SW480 (cell line): ENCODE results near the gene ITCH.
"Not testable (repeated sequence)": the region's sequence is repeated elsewhere in the genome, so short reads cannot be mapped to it uniquely, and the experiment has no call there.

Experiments
- DNase-seq: peaks from one replicate; pipeline ENCODE4 v3.0.0-alpha.2; 2016; ENCODE audit warnings: low spot score

ITCH gene

GRCh38 chr20:34344238-34344637 lies 18.8 kb upstream of the ITCH start:
- DNase-seq: no peak

- no peak for DNase-seq
Observed at GRCh38 chr20:34345402-34345736, 17.7 kb upstream of the ITCH start.

DNA sequence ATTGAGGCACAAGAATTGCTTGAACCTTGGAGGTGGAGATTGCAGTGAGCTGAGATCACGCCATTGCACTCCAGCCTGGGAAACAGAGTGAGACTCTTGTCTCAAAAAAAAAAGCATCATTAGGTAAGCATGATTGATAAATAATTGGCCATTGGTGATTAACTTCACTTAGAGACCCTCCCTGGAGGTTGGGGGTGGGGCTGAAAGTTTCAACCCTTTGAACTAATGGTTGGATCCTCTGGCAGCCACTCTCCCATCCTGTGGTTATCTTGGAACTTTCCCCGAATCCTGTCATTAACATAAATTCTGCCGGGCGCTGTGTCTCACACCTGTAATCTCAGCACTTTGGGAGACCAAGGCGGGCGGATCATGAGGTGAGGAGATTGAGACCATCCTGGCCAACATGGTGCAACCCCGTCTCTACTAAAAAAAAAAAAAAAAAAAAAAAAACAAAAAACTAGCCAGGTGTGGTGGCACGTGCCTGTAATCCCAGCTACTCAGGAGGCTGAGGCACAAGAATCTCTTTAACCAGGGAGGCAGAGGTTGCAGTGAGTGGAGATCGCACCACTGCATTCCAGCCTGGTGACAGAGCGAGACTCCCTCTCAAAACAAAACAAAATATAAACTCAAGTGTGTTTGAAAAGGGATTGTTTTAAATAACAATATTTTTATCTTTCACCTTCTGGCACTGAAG lies 17.1 kb upstream of the ITCH start:
- DNase-seq: not testable (repeated sequence)

DNA sequence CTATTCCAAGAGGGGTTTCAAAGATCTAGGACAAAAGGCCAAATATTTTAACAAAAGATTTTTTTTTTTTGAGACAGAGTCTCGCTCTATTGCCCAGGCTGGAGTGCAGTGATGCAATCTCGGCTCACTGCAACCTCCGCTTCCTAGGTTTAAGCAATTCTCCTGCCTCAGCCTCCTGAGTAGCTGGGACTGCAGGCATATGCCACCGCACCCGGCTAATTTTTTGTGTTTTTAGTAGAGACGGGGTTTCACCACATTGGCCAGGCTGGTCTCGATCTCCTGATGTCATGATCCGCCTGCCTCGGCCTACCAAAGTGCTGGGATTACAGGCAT lies 16.6 kb upstream of the ITCH start:
- not testable (repeated sequence) for DNase-seq

- no peak for DNase-seq
Observed at GRCh38 chr20:34347571-34347970, 15.5 kb upstream of the ITCH start.

GRCh38 chr20:34350095-34350494 lies 13.0 kb upstream of the ITCH start:
- no peak for DNase-seq

GRCh38 chr20:34353467-34353866 lies 9.6 kb upstream of the ITCH start:
- DNase-seq: not testable (repeated sequence)

- DNase-seq: no peak
Observed at GRCh38 chr20:34355427-34355826, 7.6 kb upstream of the ITCH start.

- not testable (repeated sequence) for DNase-seq
Observed at GRCh38 chr20:34359729-34360128, 3.3 kb upstream of the ITCH start.

DNA sequence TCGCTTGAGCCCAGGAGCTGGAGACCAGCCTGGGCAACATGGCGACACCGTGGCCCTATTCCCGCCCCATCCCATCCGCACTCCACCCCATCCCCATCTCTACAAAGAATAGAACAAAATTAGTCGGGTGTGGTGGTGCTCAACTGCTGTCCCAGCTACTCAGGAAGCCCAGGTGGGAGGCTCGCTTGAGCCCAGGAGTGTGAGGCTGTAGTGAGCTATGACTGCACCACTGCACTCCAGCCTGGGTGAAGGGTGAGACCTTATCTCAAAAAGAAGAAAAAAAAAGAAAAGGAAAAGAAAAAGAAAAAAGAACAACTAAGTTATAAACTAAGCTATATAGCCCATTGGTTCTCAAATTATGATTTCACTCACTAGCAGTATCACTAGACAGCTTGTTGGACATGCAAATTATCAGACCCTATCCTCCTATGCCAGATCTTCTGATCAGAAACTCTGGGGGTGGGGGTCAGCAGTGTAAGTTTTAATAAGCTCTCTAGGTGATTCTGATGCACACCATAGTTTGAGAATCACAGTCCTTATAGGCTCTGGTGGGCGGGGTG lies 491 bp upstream of the ITCH start:
- DNase-seq: no peak

DNA sequence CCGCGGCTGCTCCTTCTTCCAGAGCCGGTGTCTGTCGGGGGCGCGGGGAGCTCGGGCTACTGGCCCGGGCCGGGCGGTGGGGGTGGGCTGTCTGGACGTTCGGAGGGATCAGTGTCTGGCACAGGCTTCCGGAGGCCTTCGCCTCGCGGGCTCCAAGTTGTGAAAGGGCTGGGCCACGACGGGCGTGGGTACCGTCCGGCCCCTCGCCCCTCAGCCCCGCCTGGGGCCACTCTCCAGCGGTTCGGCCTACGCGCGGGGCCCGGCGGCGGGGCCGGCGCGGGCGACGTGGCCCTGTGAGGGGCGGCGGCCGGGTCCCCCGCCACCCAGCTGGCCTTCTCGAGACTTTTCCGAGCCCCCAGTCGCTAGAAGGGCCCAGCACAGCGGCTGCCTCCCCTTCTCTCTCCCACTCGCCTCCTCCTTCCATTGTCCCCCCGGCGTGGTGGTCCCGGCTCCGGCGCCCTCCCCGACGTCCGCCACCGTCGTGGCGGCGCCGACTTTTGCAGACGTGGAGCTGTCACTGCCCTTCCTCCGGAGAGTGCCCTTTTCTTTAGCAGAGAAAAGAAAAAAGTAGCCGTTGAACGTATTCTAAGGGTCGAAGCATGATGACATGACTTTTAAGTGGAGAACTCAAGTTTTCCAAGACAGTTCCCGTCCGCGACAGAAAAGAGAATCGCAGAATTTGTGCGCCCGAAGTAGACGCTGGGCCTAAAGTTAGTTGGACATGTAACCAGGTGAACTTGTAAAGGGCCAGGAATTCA lies 571 bp downstream of the ITCH start:
- DNase-seq: no peak

DNA sequence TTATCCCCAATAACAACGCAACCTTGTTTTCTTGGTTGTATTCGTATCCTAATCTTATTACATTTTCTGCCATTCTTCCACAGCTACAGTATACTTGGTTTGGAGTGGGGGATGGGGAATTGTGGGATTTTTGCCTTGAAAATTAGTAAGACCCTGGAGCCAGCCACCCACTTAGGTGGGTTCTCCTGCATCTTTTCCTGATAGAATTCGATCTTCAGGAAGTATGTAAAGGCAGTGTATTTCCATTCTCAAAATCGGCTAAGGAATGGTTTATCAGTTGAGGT lies 1.1 kb downstream of the ITCH start:
- no peak for DNase-seq

DNA sequence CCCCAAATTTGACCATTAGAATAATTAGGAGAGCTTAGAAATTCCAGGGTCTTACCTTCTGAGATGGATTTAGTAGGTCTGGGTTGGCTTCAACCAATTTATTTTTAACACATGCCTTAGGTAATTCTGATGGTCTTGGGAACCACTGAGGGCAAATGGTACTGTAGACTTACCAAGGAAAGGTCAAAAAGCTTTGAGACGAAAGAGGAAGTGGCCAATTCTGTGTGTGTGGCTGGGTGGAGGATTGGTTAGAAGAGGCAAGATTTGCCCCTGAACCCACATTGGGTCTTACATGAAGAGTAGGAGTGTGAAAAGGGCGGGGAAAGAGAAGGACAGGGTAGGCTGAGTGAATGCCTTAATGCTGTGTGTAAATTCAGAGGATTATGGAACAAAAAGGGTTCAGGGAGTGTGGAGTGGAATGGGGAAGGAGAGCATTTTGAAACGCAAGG lies 2.7 kb downstream of the ITCH start:
- no peak for DNase-seq

GRCh38 chr20:34367155-34367554 lies 4.1 kb downstream of the ITCH start:
- DNase-seq: no peak

GRCh38 chr20:34367911-34368310 lies 4.8 kb downstream of the ITCH start:
- not testable (repeated sequence) for DNase-seq

- no peak for DNase-seq
Observed at GRCh38 chr20:34368547-34368946, 5.5 kb downstream of the ITCH start.

DNA sequence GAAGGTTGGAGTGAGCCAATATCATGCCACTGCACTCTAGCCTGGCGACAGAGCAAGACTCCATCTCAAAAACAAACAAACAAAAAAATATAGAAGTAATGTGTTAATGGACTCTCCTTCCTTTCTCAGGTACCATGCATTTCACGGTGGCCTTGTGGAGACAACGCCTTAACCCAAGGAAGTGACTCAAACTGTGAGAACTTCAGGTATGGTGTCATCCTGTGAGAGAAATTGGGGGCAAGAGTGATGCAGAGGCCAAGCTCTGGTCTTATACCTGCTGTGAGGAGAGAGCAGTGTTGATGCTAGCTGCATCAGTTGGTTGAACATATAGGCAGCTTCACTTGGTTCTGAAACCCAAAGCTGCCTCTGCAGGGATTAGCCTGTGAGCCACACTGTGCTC lies 6.2 kb downstream of the ITCH start:
- peak; percentile 54 for DNase-seq

DNA sequence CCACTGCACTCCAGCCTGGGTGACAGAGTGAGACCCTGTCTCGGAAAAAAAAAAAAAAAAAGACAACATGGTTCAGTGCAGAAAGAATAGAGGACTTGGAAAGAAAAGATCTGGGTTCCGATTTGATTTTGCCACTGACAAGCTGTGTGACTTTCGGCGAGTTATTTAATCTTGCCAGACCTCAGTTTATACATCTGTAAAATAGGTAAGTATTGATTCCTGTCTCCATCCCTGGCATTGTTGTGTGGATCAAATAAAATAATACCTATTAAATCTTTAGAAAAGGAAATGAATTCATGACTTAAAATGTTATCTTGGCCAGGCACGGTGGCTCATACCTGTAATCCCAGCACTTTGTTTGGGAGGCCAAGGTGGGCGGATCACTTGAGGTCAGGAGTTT lies 7.0 kb downstream of the ITCH start:
- no peak for DNase-seq

- DNase-seq: no peak
Observed at GRCh38 chr20:34373445-34373844, 10.4 kb downstream of the ITCH start.

DNA sequence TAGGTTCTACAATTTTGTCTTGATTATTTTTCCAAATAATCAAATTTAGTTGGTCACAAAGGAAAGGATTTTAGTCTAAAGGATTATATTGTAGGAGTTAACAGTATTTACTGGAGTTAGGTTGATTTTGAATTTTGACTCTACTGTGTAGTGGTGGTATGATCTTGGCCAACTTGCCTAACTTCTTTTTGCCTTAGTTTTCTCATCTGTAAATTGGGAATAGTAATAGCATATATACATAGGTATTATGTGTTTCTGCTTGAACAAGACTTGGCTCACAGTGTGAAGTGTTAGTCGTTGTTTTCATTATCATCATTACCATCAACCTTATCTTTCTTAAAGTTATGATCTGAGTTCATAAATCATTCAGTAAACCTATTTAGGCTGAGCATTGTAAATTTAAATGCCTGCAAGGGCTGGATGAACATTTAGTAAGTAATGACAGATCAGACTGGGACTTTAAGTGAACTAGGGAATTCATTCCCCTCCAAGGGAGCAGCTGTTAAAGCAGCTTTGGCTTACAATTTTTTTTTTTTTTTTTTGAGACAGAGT lies 11.2 kb downstream of the ITCH start:
- no peak for DNase-seq

GRCh38 chr20:34375977-34376430 lies 12.9 kb downstream of the ITCH start:
- DNase-seq: no peak

DNA sequence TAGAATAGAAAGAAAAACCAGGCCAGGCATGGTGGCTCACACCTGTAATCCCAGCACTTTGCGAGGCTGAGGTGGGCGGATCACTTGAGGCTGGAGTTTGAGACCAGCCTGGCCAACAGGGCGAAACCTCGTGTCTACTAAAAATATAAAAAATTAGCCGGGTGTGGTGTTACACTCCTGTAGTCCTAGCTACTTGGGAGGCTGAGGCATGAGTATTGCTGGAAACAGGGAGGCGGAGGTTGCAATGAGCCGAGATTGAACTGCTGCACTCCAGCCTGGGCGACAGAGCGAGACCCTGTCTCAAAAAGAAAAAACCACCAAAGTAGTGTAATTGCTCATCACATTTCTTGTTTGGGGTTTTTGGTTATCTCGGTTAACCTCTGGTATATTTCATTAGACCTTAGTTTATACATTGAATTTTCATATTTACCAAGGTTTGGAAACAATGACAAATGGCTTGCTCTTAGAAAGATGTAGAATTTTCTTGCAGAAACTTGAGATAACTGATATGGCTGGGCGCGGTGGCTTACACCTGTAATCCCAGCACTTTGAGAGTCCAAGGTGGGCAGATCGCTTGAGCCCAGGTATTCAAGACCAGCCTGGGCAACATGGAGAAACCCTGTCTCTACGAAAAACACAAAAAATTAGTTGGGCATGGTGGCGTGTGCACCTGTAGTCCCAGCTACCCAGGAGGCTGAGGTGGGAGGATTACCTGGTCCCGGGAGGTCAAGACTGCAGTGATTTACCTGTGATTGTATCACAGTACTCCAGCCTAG lies 14.2 kb downstream of the ITCH start:
- DNase-seq: no peak

- DNase-seq: no peak
Observed at GRCh38 chr20:34382174-34382573, 19.1 kb downstream of the ITCH start.
